ENCODE measurements around the gene ACSM2A. TPM values are rescaled to one million over a fixed set of nuclear protein-coding genes. Genes with fewer than 3 reads are reported as not detected.
"Not testable (repeated sequence)": the region's sequence is repeated elsewhere in the genome, so short reads cannot be mapped to it uniquely, and the experiment has no call there.

ACSM2A gene
- total RNA-seq, 2 experiments from 2014 or later = not detected

DNA sequence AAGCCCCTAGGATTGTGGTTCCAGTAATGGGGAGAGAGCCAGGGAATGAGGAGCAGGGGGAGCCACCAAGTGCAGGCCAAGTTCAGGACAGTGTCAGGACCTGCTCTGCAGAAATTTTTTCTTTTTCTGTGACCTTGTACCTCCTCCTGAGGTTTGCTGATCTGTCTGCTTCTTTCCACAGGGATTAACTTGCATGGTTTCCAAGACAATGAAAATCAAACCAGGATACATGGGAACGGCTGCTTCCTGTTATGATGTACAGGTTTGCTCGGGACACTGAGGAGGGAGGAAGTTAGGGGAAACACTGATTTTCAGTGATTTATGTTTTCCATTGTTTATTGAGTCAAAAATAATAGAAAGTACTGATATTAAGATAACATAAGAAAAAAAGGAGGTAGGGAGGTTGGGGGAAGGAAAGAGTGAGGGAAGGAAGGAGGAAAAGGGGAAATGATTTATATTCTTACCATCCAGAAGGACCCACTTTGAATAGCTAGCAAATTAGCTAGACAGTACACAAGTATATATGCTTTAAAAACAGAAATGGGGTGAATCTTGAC is 25.9 kb downstream of the ACSM2A start:
- CTCF ChIA-PET; H3K9me3 Mint-ChIP-seq; POLR2A ChIA-PET; H3K4me3 Mint-ChIP-seq; H3K4me1 Mint-ChIP-seq; H3K27ac Mint-ChIP-seq; H3K27me3 Mint-ChIP-seq; DNase-seq; H3K36me3 Mint-ChIP-seq (ENCODE audit: low read depth): not testable (repeated sequence)

DNA sequence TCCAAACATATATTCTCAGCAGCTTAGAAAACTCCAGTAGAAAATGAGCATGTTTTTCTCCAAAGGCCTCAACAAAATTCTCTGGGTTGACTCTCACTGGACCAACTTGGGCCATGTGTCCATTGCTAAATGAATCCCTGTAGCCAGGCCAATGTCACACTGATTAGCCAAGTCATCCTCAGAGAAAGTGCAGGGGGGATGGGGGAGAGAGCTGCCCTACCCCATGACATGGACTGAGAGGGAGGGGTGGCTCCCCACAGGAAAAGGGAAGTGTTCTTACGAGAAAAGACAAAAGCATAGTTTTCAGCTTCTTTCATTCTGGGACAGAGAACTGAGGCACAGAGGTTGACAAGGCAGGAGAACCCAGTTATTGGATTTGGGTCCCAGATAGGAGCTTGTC is 32.7 kb downstream of the ACSM2A start:
- CTCF ChIA-PET; H3K27me3 Mint-ChIP-seq; DNase-seq; H3K4me3 Mint-ChIP-seq; H3K27ac Mint-ChIP-seq; H3K36me3 Mint-ChIP-seq (ENCODE audit: low read depth); H3K4me1 Mint-ChIP-seq; H3K9me3 Mint-ChIP-seq; POLR2A ChIA-PET: not testable (repeated sequence)

DNA sequence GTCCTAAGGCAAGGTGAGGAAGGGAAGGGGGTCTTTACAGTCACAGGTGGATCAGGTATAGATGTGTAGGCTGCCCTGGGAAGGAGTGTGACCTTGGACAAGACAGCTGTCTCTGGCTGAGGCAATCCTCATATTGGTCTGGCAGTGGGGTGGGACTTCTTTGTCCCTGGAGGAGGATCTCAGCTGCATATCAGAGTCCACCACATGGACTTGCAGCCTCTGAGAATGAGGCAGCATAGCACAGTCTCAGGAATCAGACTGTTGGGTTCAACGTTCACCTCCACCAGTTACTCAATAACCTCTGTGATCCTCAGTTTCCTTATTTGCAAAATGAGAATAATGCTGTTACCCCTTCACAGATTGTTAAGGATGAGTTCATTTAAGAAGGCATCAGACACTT is 33.4 kb downstream of the ACSM2A start:
- H3K27me3 Mint-ChIP-seq = no peaks in the 10 kb centered on the region
- H3K36me3 Mint-ChIP-seq (ENCODE audit: low read depth) = no peaks in the 10 kb centered on the region
- H3K4me1 Mint-ChIP-seq = no peaks in the 10 kb centered on the region
- no peak for DNase-seq
- H3K9me3 Mint-ChIP-seq = no peaks in the 10 kb centered on the region
- H3K4me3 Mint-ChIP-seq = no peak overlapping the region
- no peak overlapping the region for H3K27ac Mint-ChIP-seq
- ChIA-PET CTCF (no interaction called here), POLR2A (no interaction called here)

DNA sequence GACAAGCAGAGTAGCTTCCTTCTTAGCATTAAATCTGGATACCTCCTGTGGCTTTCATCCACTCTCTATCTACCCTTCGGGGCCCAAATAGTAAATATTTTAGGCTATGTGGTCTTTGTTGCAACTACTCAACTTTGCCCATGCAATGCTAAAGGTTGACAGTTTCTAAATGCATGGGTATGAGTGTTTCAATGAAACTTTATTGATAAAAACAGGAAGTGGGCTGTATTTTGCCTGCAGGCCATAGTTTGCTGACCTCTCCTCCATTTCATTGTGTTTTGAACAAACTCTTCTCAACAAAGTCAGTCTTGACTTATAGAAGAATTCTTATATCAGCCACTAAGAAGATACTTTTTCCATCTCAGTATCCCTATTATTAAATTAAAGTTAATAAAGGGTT is 34.1 kb downstream of the ACSM2A start:
- H3K9me3 Mint-ChIP-seq = no peaks in the 10 kb centered on the region
- H3K4me1 Mint-ChIP-seq = no peaks in the 10 kb centered on the region
- H3K27ac Mint-ChIP-seq = no peak overlapping the region
- no peak for DNase-seq
- ChIA-PET CTCF (no interaction called here), POLR2A (no interaction called here)
- no peaks in the 10 kb centered on the region for H3K36me3 Mint-ChIP-seq (ENCODE audit: low read depth)
- H3K4me3 Mint-ChIP-seq = no peak overlapping the region
- no peaks in the 10 kb centered on the region for H3K27me3 Mint-ChIP-seq

DNA sequence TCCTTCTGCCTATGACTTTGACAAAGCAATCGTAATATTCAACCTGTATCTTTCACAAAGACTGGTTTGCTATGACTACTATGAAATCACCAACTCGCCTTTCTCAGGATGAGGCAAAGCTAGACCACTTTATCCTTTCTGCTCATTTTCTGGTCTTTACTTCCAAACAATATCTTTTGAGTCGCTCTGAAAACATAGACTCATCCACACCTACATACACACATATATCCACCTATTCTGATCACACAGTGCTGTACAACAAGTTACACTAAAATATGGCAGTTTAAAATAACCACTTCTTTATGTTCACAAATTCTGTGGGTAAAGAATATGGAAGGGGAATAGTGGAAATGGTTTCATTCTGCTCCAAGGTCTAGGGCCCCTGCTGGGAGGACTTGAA is 39.7 kb downstream of the ACSM2A start:
- H3K4me1 Mint-ChIP-seq; H3K27ac Mint-ChIP-seq; POLR2A ChIA-PET; H3K36me3 Mint-ChIP-seq (ENCODE audit: low read depth); DNase-seq; H3K27me3 Mint-ChIP-seq; H3K9me3 Mint-ChIP-seq; CTCF ChIA-PET; H3K4me3 Mint-ChIP-seq: not testable (repeated sequence)

DNA sequence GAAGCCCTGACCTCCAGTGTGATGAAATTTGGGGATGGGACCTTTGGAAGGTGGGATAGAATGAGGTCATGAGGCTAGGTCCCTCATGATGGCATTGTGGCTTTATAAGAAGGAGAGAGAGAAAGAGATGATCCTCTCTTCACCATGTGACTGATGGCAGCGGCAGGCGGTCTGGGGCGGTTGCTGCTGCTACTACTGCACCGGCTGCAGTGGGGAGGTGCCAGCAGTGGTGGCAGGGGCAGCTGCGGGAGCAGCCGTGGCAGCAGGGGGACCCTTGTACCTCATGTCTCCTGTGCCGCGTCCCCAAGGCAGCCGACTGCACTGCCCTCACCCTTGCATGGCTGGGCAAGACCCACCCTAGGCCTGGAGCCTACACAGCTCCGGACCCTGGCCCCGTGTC is 40.1 kb downstream of the ACSM2A start:
- H3K36me3 Mint-ChIP-seq (ENCODE audit: low read depth); CTCF ChIA-PET; DNase-seq; H3K27me3 Mint-ChIP-seq; H3K4me1 Mint-ChIP-seq; POLR2A ChIA-PET; H3K27ac Mint-ChIP-seq; H3K4me3 Mint-ChIP-seq; H3K9me3 Mint-ChIP-seq: not testable (repeated sequence)

DNA sequence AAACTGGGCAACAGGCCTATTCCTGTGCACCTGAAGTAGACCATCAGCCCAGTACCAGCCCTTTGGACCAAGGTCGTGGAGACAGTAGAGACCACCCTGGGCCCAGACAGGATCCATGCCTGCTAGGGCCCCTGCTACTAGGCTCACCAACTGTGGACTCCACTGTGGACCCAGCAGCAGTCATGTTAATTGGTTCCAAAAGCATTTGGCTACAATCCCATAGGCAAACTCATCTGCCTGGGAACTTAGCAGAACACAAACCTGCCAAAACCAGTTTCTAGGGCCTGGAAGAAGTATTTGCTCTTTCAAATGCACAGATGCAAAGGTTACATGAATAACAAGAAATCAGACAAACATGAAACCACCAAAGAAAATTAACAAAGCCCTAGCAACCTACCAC is 53.1 kb downstream of the ACSM2A start:
- POLR2A ChIA-PET = no interaction called here
- H3K4me3 Mint-ChIP-seq = no peak overlapping the region
- no peaks in the 10 kb centered on the region for H3K36me3 Mint-ChIP-seq (ENCODE audit: low read depth)
- H3K4me1 Mint-ChIP-seq = no peaks in the 10 kb centered on the region
- no peak overlapping the region for H3K27ac Mint-ChIP-seq
- H3K27me3 Mint-ChIP-seq = no peaks in the 10 kb centered on the region
- CTCF ChIA-PET = no interaction called here
- no peak for DNase-seq
- peaks cover 19% of the 10 kb centered on the region for H3K9me3 Mint-ChIP-seq

DNA sequence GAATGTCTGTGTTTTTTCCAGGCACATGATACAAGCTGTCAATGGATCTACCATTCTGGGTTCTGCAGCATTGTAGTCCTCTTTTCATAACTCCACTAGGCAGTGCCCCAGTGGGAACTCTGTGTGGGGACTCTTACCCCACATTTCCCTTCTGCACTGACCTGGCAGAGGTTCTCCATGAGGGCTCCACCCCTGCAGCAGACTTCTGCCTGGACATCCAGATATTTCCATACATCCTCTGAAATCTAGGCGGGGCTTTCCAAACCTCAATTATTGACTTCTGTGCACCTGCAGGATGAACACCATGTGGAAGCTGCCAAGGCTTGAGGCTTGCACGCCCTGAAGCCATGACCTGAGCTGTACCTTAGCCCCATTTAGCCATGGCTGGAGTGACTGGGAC is 56.0 kb downstream of the ACSM2A start:
- POLR2A ChIA-PET = no interaction called here
- H3K9me3 Mint-ChIP-seq = peaks cover 19% of the 10 kb centered on the region
- no peak for DNase-seq
- no peak overlapping the region for H3K4me3 Mint-ChIP-seq
- no peaks in the 10 kb centered on the region for H3K4me1 Mint-ChIP-seq
- no peaks in the 10 kb centered on the region for H3K36me3 Mint-ChIP-seq (ENCODE audit: low read depth)
- CTCF ChIA-PET = no interaction called here
- no peak overlapping the region for H3K27ac Mint-ChIP-seq
- H3K27me3 Mint-ChIP-seq = no peaks in the 10 kb centered on the region

DNA sequence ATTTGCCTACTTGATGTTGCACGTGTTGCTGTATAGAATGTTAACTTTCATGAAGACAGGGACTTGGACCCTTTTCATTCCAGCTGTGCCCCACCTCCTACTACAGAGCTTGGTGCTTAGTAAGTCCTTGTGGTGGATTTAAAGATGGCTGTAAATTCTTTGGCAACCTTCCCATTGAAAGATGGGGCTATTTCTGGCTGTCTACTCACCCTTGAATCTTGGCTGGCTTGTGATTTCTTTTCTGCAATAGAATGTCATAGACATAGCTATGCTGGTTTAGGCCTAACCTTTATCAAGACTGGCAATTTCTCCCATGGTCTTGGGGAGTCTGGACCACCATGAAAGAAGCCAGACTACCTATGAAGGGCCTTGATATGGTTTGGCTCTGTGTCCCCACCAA is 59.0 kb downstream of the ACSM2A start:
- no peak overlapping the region for H3K27ac Mint-ChIP-seq
- POLR2A ChIA-PET = interaction anchor here (0.6 kb wide), 1 partner anchor 585 kb away, joined by 3 read pairs; no protein-coding TSS in a partner anchor
- H3K4me1 Mint-ChIP-seq = no peaks in the 10 kb centered on the region
- CTCF ChIA-PET = no interaction called here
- no peaks in the 10 kb centered on the region for H3K36me3 Mint-ChIP-seq (ENCODE audit: low read depth)
- DNase-seq = no peak
- no peak overlapping the region for H3K4me3 Mint-ChIP-seq
- H3K27me3 Mint-ChIP-seq = no peaks in the 10 kb centered on the region
- H3K9me3 Mint-ChIP-seq = peaks cover 19% of the 10 kb centered on the region

DNA sequence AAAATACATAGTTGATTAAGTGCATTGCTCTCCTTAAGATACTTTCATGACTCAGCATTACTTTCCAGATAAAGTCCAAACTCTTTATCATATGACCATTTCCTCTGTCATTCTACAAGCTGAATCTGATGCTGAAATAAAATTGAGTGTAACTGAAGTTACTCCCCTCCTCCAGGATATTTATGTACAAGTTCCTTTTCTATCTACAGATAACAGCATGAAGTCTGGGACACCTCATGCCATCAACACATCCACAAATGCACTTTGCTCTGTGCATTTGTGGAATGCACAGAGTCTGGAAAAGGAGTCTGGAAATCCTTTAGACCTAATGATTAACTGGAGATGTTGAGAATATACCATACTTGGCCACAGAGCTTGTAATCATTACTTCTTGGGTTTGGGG is 64.4 kb downstream of the ACSM2A start:
- POLR2A ChIA-PET = no interaction called here
- DNase-seq = no peak
- Mint-ChIP-seq H3K4me3 (no peak overlapping the region), H3K4me1 (no peaks in the 10 kb centered on the region), H3K27me3 (peaks cover 4% of the 10 kb centered on the region), H3K27ac (no peak overlapping the region), H3K9me3 (no peaks in the 10 kb centered on the region), H3K36me3 (ENCODE audit: low read depth) (no peaks in the 10 kb centered on the region)
- CTCF ChIA-PET = no interaction called here

DNA sequence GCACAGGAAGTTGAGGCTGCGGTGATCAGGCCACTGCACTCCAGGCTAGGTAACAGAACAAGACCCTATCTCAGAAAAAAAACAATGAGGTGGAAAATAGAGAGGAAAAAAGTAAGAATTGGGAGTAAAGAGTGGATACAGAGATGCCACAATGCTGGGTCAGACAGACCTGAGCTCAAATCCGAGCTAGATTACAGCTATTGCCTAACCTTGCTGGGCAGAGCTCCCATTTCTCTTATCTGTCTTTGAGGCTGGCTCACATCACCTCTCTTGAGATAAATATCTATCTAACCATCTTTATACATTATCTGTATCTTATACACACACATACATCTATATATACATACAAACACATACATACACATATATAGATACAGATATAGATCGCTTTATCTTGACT is 65.8 kb downstream of the ACSM2A start:
- Mint-ChIP-seq H3K36me3 (ENCODE audit: low read depth) (no peaks in the 10 kb centered on the region), H3K27me3 (peaks cover 4% of the 10 kb centered on the region), H3K9me3 (no peaks in the 10 kb centered on the region), H3K4me3 (no peak overlapping the region), H3K27ac (no peak overlapping the region), H3K4me1 (no peaks in the 10 kb centered on the region)
- ChIA-PET CTCF (no interaction called here), POLR2A (no interaction called here)
- DNase-seq = no peak

DNA sequence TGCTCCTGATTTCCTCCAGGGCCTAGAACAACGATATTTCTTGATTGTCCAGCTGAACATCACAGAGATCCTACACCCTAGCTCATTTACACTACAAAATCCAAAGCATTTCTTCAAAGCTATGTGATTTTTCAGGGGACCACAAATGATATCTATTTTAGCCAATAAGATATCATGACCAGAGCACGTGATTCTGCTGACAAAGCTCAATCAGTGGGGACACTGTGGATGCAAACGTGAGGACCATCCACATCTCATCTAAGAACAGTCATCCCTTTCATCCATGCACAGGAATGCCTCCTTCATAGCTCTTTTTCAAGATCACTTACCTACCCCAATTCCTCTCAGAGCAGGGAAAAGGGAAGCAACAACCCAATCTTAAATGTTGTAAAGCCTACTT is 67.9 kb downstream of the ACSM2A start:
- Mint-ChIP-seq H3K4me3 (no peak overlapping the region), H3K27me3 (peaks cover 4% of the 10 kb centered on the region), H3K9me3 (no peaks in the 10 kb centered on the region), H3K27ac (no peak overlapping the region), H3K4me1 (no peaks in the 10 kb centered on the region), H3K36me3 (ENCODE audit: low read depth) (no peaks in the 10 kb centered on the region)
- no peak for DNase-seq
- CTCF ChIA-PET = no interaction called here
- POLR2A ChIA-PET = no interaction called here

DNA sequence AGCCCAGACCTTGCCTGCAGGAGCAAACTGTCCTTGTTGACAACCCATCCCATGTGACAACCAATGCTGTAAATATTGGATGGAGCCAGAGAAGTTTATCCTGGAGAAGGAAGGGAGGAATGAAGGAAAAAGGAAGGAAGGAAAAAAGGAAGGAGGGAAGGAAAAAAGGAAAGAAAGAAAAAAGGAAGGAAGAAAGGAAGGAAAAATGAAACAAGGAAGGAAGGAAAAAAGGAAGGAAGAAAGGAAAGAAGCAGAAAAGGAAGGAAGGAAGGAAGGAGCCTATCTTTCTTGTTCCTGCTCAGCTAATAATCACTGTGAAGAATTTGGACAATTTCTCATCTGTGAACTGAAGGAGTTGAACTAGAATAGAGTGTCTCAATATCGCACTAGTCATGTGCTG is 68.8 kb downstream of the ACSM2A start:
- H3K9me3 Mint-ChIP-seq = no peaks in the 10 kb centered on the region
- POLR2A ChIA-PET = no interaction called here
- no peaks in the 10 kb centered on the region for H3K36me3 Mint-ChIP-seq (ENCODE audit: low read depth)
- no peak for DNase-seq
- no peak overlapping the region for H3K27ac Mint-ChIP-seq
- no peaks in the 10 kb centered on the region for H3K4me1 Mint-ChIP-seq
- no peak overlapping the region for H3K4me3 Mint-ChIP-seq
- CTCF ChIA-PET = no interaction called here
- peaks cover 4% of the 10 kb centered on the region for H3K27me3 Mint-ChIP-seq

DNA sequence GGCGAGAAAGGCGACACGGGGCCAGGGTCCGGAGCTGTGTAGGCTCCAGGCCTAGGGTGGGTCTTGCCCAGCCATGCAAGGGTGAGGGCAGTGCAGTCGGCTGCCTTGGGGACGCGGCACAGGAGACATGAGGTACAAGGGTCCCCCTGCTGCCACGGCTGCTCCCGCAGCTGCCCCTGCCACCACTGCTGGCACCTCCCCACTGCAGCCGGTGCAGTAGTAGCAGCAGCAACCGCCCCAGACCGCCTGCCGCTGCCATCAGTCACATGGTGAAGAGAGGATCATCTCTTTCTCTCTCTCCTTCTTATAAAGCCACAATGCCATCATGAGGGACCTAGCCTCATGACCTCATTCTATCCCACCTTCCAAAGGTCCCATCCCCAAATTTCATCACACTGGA is 80.5 kb downstream of the ACSM2A start:
- H3K4me1 Mint-ChIP-seq; H3K36me3 Mint-ChIP-seq (ENCODE audit: low read depth); H3K27ac Mint-ChIP-seq; POLR2A ChIA-PET; H3K9me3 Mint-ChIP-seq; CTCF ChIA-PET; H3K4me3 Mint-ChIP-seq; DNase-seq; H3K27me3 Mint-ChIP-seq: not testable (repeated sequence)

DNA sequence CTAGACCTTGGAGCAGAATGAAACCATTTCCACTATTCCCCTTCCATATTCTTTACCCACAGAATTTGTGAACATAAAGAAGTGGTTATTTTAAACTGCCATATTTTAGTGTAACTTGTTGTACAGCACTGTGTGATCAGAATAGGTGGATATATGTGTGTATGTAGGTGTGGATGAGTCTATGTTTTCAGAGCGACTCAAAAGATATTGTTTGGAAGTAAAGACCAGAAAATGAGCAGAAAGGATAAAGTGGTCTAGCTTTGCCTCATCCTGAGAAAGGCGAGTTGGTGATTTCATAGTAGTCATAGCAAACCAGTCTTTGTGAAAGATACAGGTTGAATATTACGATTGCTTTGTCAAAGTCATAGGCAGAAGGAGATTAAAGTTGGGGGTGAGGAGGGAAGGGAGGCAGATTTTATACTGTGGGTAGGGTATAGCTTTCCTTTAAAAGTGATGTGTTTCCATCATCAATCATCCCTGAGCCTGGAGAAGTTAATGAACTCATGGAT is 81.0 kb downstream of the ACSM2A start:
- H3K27ac Mint-ChIP-seq; DNase-seq; H3K9me3 Mint-ChIP-seq; H3K4me1 Mint-ChIP-seq; POLR2A ChIA-PET; H3K27me3 Mint-ChIP-seq; CTCF ChIA-PET; H3K36me3 Mint-ChIP-seq (ENCODE audit: low read depth); H3K4me3 Mint-ChIP-seq: not testable (repeated sequence)
